Thoracic aorta (tissue), 2 donors: Measurements from ENCODE around the gene MLC1. TPM values are rescaled to one million over a fixed set of nuclear protein-coding genes. Genes with fewer than 3 reads are reported as not detected.

Source experiments
- ATAC-seq: fragments of 150-250 bp; one replicate; pipeline ENCODE4 v1.8.0; 2017; ENCODE audit warnings: low read depth; ENCODE audit not compliant: insufficient number of reproducible peaks, low FRiP score
- DNase-seq: peaks from one replicate; pipeline ENCODE4 v3.0.0-alpha.2; 2020; ENCODE audit warnings: low spot score
- H3K27ac ChIP-seq, 2 donors: fragments of 200-600 bp; sonication (generic); 1 replicate in 1 of 2; 2 replicates in 1 of 2; pipeline ENCODE4 v1.5.1; 2016; ENCODE audit warnings: mild to moderate bottlenecking in 2 of 2, moderate library complexity in 2 of 2
- H3K27me3 ChIP-seq: fragments of 200-600 bp; sonication (generic); replicated peaks from 2 replicates; pipeline ENCODE4 v1.6.0; 2016; ENCODE audit warnings: mild to moderate bottlenecking; ENCODE audit not compliant: insufficient read depth
- H3K36me3 ChIP-seq: fragments of 200-600 bp; sonication (generic); one replicate; pipeline ENCODE4 v1.5.1; 2016
- H3K4me1 ChIP-seq, 2 donors: fragments of 200-600 bp; sonication (generic); 1 replicate in 1 of 2; 2 replicates in 1 of 2; pipeline versions ENCODE4 v1.5.1 to v1.6.0; 2016; ENCODE audit warnings: low read depth in 2 of 2, mild to moderate bottlenecking in 1 of 2; ENCODE audit not compliant: control insufficient read depth in 1 of 2
- H3K4me3 ChIP-seq: fragments of 200-600 bp; sonication (generic); 2 replicates; pipeline ENCODE4 v1.5.1; 2016; ENCODE audit warnings: mild to moderate bottlenecking
- H3K9me3 ChIP-seq: fragments of 200-600 bp; sonication (generic); 2 replicates; pipeline ENCODE4 v1.5.1; 2016
- total RNA-seq, 2 donors: library from RNA; depleted of rRNA; stranded (reverse); fragments of >200 nt; gene quantifications; one replicate each; pipeline versions ENCODE4 v1.1.0 to v1.2.3, GENCODE V29; 2016
- TF ChIP-seq, protein P1 (sequence below): fragments of 200-600 bp; sonication (generic); IDR thresholded peaks from one replicate; pipeline ENCODE4 v1.5.1; 2019; ENCODE audit warnings: antibody characterized with exemption

Gene MLC1
- total RNA-seq, 2 donors from 2014 or later, result 1.6 to 4.3 TPM

DNA sequence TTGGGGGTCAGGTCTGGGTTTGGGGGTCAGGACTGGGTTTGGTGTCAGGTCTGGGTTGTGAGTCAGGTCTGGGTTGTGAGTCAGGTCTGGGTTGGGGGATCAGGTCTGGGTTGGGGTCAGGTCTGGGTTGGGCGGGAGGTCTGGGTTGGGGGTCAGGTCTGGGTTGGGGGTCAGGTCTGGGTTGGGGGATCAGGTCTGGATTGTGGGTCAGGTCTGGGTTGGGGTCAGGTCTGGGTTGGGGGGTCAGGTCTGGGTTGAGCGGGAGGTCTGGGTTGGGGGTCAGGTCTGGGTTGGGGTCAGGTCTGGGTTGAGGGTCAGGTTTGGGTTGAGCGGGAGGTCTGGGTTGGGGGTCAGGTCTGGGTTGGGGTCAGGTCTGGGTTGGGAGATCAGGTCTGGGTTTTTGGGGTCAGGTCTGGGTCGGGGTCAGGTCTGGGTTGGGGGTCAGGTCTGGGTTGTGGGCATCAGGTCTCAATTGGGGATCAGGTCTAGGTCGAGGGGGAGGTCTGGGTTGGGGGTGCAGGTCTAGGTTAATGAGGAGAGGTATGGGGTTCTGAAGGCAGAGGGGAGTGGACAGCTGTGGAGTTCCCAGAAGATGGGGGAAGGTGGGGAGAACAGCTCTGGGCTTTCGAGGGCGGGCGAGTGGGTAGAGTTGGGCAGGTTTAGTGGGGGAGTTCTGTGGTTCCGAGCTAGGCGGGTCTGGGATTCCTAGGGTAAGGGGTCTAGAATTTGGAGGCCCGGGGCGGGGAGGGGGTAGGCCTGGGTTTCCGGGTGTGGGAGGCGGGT is 27.8 kb downstream of the MLC1 start:
- ATAC-seq (no peak), DNase-seq (no peak)
- TF ChIP-seq, protein P1, sequence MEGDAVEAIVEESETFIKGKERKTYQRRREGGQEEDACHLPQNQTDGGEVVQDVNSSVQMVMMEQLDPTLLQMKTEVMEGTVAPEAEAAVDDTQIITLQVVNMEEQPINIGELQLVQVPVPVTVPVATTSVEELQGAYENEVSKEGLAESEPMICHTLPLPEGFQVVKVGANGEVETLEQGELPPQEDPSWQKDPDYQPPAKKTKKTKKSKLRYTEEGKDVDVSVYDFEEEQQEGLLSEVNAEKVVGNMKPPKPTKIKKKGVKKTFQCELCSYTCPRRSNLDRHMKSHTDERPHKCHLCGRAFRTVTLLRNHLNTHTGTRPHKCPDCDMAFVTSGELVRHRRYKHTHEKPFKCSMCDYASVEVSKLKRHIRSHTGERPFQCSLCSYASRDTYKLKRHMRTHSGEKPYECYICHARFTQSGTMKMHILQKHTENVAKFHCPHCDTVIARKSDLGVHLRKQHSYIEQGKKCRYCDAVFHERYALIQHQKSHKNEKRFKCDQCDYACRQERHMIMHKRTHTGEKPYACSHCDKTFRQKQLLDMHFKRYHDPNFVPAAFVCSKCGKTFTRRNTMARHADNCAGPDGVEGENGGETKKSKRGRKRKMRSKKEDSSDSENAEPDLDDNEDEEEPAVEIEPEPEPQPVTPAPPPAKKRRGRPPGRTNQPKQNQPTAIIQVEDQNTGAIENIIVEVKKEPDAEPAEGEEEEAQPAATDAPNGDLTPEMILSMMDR, result no peak
- no peak overlapping the region for H3K4me3 ChIP-seq
- no peak overlapping the region for H3K27ac ChIP-seq
- H3K9me3 ChIP-seq, result peaks cover 4% of the 10 kb centered on the region
- no peaks in the 10 kb centered on the region for H3K27me3 ChIP-seq
- no peaks in the 10 kb centered on the region for H3K36me3 ChIP-seq
- H3K4me1 ChIP-seq, result peaks cover 7 to 17% of the 10 kb centered on the region in 2 donors

DNA sequence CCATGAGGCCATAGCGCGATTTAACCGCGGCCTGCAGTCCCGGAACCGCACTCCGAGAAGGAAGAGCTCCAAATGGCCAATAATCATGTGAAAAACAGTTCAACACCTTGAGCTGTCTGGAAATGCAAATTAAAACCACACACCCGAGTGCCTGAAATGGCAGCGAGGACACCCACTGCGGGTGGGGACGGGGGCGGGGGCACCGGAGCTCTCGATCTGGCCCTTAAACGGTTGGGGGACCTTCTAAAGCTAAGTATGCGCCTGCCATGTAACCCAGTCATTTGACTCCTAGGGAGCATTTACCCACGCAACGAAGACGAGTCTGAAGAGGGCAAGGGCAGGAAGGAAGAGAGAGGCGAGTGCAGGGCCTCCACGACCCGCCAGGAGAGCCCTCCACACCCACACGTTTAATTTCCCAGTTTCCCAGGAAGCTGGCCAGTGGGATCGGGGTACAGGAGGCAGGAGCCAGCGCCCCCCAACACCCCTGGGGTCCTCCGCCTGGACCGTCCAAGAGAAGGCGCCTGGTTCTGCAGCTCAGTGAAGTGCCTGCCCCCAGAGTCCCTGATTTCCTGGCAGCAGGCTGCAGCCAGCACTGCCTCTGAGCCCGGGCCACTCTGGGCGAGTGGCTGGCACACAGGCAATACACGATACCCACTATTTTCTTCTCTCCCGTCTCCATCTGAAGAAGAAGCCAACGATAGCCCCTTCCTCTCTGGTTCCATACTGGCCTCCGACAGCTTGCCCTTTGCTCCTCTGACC is 28.8 kb downstream of the MLC1 start:
- H3K27ac ChIP-seq, result no peak overlapping the region
- DNase-seq (no peak), ATAC-seq (no peak)
- H3K4me3 ChIP-seq, result no peak overlapping the region
- H3K27me3 ChIP-seq, result no peaks in the 10 kb centered on the region
- TF ChIP-seq, protein P1, result no peak
- peaks cover 4% of the 10 kb centered on the region for H3K9me3 ChIP-seq
- H3K4me1 ChIP-seq, result peaks cover 7 to 17% of the 10 kb centered on the region in 2 donors
- H3K36me3 ChIP-seq, result no peaks in the 10 kb centered on the region

DNA sequence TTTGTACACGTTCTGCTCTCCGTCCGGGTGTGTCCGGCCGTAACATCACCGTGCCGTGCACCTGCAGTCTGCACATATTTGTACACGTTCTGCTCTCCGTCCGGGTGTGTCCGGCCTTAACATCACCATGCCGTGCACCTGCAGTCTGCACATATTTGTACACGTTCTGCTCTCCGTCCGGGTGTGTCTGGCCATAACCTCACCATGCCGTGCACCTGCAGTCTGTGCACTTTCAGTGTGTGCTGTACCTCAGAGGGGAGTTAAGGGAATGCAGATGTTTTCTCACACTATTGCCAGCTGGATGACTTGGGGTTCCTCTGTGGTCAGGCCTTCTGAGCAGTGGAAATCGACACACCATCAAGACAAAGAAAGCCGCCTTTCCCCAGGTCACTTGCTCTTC is 31.4 kb downstream of the MLC1 start:
- no peaks in the 10 kb centered on the region for H3K27me3 ChIP-seq
- H3K36me3 ChIP-seq, result no peaks in the 10 kb centered on the region
- DNase-seq, result no peak

DNA sequence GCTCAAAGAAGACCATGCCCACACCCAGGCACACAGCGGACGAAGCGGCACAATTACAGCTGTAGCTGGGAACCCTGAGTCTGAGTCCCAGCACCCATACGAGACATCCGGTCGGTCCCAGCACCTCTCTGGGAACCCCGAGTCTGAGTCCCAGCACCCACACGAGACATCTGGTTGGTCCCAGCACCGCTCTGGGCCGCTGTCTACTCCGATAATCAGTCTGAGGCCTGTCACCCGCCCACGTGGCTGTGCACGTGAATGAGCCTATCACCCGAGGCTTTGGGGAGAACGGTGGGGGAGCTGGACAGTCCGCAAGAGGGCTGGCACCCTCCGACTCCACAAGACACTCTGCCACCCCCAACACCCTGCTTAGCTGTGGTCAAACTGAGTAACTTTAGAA is 33.3 kb downstream of the MLC1 start:
- Histone ChIP-seq H3K27ac (no peak overlapping the region), H3K4me1 (no peaks in the 10 kb centered on the region), H3K36me3 (no peaks in the 10 kb centered on the region), H3K27me3 (no peaks in the 10 kb centered on the region), H3K9me3 (peaks cover 4% of the 10 kb centered on the region), H3K4me3 (no peak overlapping the region)
- TF ChIP-seq, protein P1, result no peak
- ATAC-seq (no peak), DNase-seq (no peak)

More for the DNA sequence above, 31.4 kb downstream of the MLC1 start:
- Histone ChIP-seq H3K9me3 (peaks cover 4% of the 10 kb centered on the region), H3K4me3 (no peak overlapping the region), H3K27ac (no peak overlapping the region), H3K4me1 (peaks cover 5% of the 10 kb centered on the region in 2 donors)
- no peak for ATAC-seq
- TF ChIP-seq, protein P1, result no peak
